Muscle layer of duodenum (tissue), 2 donors: ENCODE measurements around the gene FHOD1.
A peak's percentile ranks its signal among the peaks of the same experiment; 100 is the strongest.

ENCODE experiments used
- H3K27ac ChIP-seq: one replicate; pipeline ENCODE4 v1.7.0; 2013; ENCODE audit warnings: mild to moderate bottlenecking, low read length
- H3K27me3 ChIP-seq: one replicate; pipeline ENCODE4 v1.7.0; 2013; ENCODE audit warnings: low read depth, mild to moderate bottlenecking, control low read depth, low read length
- H3K36me3 ChIP-seq, 2 donors: one replicate each; pipeline ENCODE4 v1.7.0; 2013; ENCODE audit warnings: low read length in 2 of 2, control low read depth in 1 of 2, mild to moderate bottlenecking in 1 of 2; ENCODE audit not compliant: insufficient read depth in 2 of 2, control insufficient read depth in 1 of 2
- H3K4me1 ChIP-seq, 2 donors: one replicate each; pipeline ENCODE4 v1.7.0; 2013; ENCODE audit warnings: low read length in 2 of 2, mild to moderate bottlenecking in 2 of 2, control low read depth in 1 of 2, moderate library complexity in 1 of 2; ENCODE audit not compliant: insufficient read depth in 2 of 2, control insufficient read depth in 1 of 2
- H3K4me3 ChIP-seq, 2 donors: one replicate each; pipeline ENCODE4 v1.7.0; 2013; ENCODE audit warnings: low read length in 2 of 2, low read depth in 1 of 2, mild to moderate bottlenecking in 1 of 2
- H3K9me3 ChIP-seq, 2 donors: one replicate each; pipeline ENCODE4 v1.7.0; 2013; ENCODE audit warnings: low read length in 2 of 2, control low read depth in 1 of 2, mild to moderate bottlenecking in 1 of 2; ENCODE audit not compliant: control insufficient read depth in 1 of 2
- donor health status: healthy.

FHOD1 gene

GRCh38 chr16:67200491-67200890, 46.8 kb downstream of the FHOD1 start:
- Histone ChIP-seq H3K27me3 (no peaks in the 10 kb centered on the region), H3K4me1 (peaks cover 0 to 11% of the 10 kb centered on the region in 2 donors), H3K4me3 (no peak overlapping the region), H3K36me3 (peaks cover 27 to 39% of the 10 kb centered on the region in 2 donors), H3K9me3 (no peaks in the 10 kb centered on the region), H3K27ac (no peak overlapping the region)

GRCh38 chr16:67199808-67200198, 47.5 kb downstream of the FHOD1 start:
- no peak overlapping the region for H3K27ac ChIP-seq
- no peaks in the 10 kb centered on the region for H3K9me3 ChIP-seq
- H3K36me3 ChIP-seq: peaks cover 34 to 46% of the 10 kb centered on the region in 2 donors
- no peaks in the 10 kb centered on the region for H3K27me3 ChIP-seq
- peaks cover 0 to 11% of the 10 kb centered on the region in 2 donors for H3K4me1 ChIP-seq
- peak overlapping the region in 1 of 2 donors; percentile 11 for H3K4me3 ChIP-seq

GRCh38 chr16:67199011-67199807, 48.1 kb downstream of the FHOD1 start, which contains the start of gene ELMO3:
Gene ELMO3, plus strand, starts transcription at chr16:67199131. Its CDS starts 196 bp downstream, at chr16:67199327.
- H3K4me3 ChIP-seq: peak within 1 kb of the TSS in 1 of 2 donors; percentile 11
- H3K36me3 ChIP-seq: peaks cover 40 to 52% of the 10 kb centered on the region in 2 donors
- H3K27ac ChIP-seq: peak within 1 kb of the TSS; percentile 56

GRCh38 chr16:67198238-67198734, 49.0 kb downstream of the FHOD1 start:
- Histone ChIP-seq H3K4me1 (peaks cover 8 to 22% of the 10 kb centered on the region in 2 donors), H3K4me3 (no peak overlapping the region), H3K9me3 (no peaks in the 10 kb centered on the region), H3K36me3 (peaks cover 46 to 58% of the 10 kb centered on the region in 2 donors), H3K27me3 (no peaks in the 10 kb centered on the region), H3K27ac (peak overlapping the region; percentile 56)

More at GRCh38 chr16:67199011-67199807, 48.1 kb downstream of the FHOD1 start, which contains the start of gene ELMO3:
- Histone ChIP-seq H3K27me3 (no peaks in the 10 kb centered on the region), H3K4me1 (peaks cover 0 to 13% of the 10 kb centered on the region in 2 donors), H3K9me3 (no peaks in the 10 kb centered on the region)

GRCh38 chr16:67197704-67198103, 49.6 kb downstream of the FHOD1 start:
- H3K4me1 ChIP-seq: peaks cover 13 to 27% of the 10 kb centered on the region in 2 donors
- no peak overlapping the region for H3K4me3 ChIP-seq
- no peak overlapping the region for H3K27ac ChIP-seq
- no peaks in the 10 kb centered on the region for H3K9me3 ChIP-seq
- no peaks in the 10 kb centered on the region for H3K27me3 ChIP-seq
- H3K36me3 ChIP-seq: peaks cover 46 to 54% of the 10 kb centered on the region in 2 donors

GRCh38 chr16:67196881-67197280, 50.4 kb downstream of the FHOD1 start:
- Histone ChIP-seq H3K4me1 (peaks cover 15 to 31% of the 10 kb centered on the region in 2 donors), H3K27ac (no peak overlapping the region), H3K4me3 (no peak overlapping the region), H3K36me3 (peaks cover 46 to 49% of the 10 kb centered on the region in 2 donors), H3K9me3 (no peaks in the 10 kb centered on the region), H3K27me3 (no peaks in the 10 kb centered on the region)

- H3K27me3 ChIP-seq: no peaks in the 10 kb centered on the region
- peaks cover 46 to 49% of the 10 kb centered on the region in 2 donors for H3K36me3 ChIP-seq
- H3K27ac ChIP-seq: no peak overlapping the region
- no peaks in the 10 kb centered on the region for H3K9me3 ChIP-seq
- H3K4me3 ChIP-seq: no peak overlapping the region
- H3K4me1 ChIP-seq: peaks cover 15 to 37% of the 10 kb centered on the region in 2 donors
Measured at GRCh38 chr16:67195676-67196075, 51.6 kb downstream of the FHOD1 start.

GRCh38 chr16:67194260-67194659, 53.0 kb downstream of the FHOD1 start:
- Histone ChIP-seq H3K4me1 (peaks cover 15 to 37% of the 10 kb centered on the region in 2 donors), H3K27me3 (no peaks in the 10 kb centered on the region), H3K36me3 (peaks cover 46 to 49% of the 10 kb centered on the region in 2 donors), H3K27ac (no peak overlapping the region), H3K9me3 (no peaks in the 10 kb centered on the region), H3K4me3 (no peak overlapping the region)

GRCh38 chr16:67193536-67193935, 53.7 kb downstream of the FHOD1 start:
- Histone ChIP-seq H3K27me3 (no peaks in the 10 kb centered on the region), H3K27ac (peak overlapping the region; percentile 88), H3K9me3 (no peaks in the 10 kb centered on the region), H3K36me3 (peaks cover 46 to 49% of the 10 kb centered on the region in 2 donors), H3K4me3 (peak overlapping the region; percentile 94), H3K4me1 (peaks cover 15 to 31% of the 10 kb centered on the region in 2 donors)

- H3K36me3 ChIP-seq: peaks cover 42 to 43% of the 10 kb centered on the region in 2 donors
- peak overlapping the region; percentile 88 for H3K27ac ChIP-seq
- H3K27me3 ChIP-seq: no peaks in the 10 kb centered on the region
- H3K4me1 ChIP-seq: peaks cover 15 to 26% of the 10 kb centered on the region in 2 donors
- no peaks in the 10 kb centered on the region for H3K9me3 ChIP-seq
- peak overlapping the region; percentile 94 for H3K4me3 ChIP-seq
Measured at GRCh38 chr16:67192781-67193361, 54.4 kb downstream of the FHOD1 start.

GRCh38 chr16:67191995-67192681, 55.1 kb downstream of the FHOD1 start, which contains the start of gene E2F4:
Gene E2F4, plus strand, starts transcription at chr16:67192155. Its CDS starts 73 bp downstream, at chr16:67192228.
- Histone ChIP-seq H3K9me3 (no peaks in the 10 kb centered on the region), H3K36me3 (peaks cover 35% of the 10 kb centered on the region in 2 donors), H3K27me3 (no peaks in the 10 kb centered on the region), H3K4me3 (peak within 1 kb of the TSS; percentile 94), H3K27ac (peak within 1 kb of the TSS; percentile 88), H3K4me1 (peaks cover 15 to 26% of the 10 kb centered on the region in 2 donors)
